Spleen (tissue), 7 donors: ENCODE results near the gene KIF26B.

Experiments
- POLR2AphosphoS5 ChIP-seq, 3 donors: sonication (generic); formaldehyde crosslinking; IDR thresholded peaks; one replicate each; pipeline ENCODE4 v1.5.1; 2017; ENCODE audit warnings: antibody characterized with exemption in 3 of 3
- TF ChIP-seq, protein P1 (sequence below), 11 experiments: fragments of 200-600 bp in 7 of 11; fragments of 450-650 bp in 4 of 11; sonication (generic) in 4 of 11; IDR thresholded peaks in 8 of 11; conservative IDR thresholded peaks in 3 of 11; 1 replicate in 7 of 11; 2 replicates in 4 of 11; pipeline versions ENCODE4 v1.4.0 to v1.8.0; 2016 to 2021; ENCODE audit warnings: antibody characterized with exemption in 11 of 11, inconsistent platforms in 4 of 11, mild to moderate bottlenecking in 1 of 11
- donor health status: DM: no; HTN: no; CAD: no; lungs with moderate emphysema.
- donor health status: DM: no; HTN: no; CAD: no.
- donor health status: DM: no; HTN: no; CAD: no.

GRCh38 chr1:245448975-245449431 lies 294.2 kb downstream of the KIF26B start:
- no peak for TF ChIP-seq POLR2AphosphoS5 (IDR thresholded peaks at IDR 0.05)
- TF ChIP-seq, protein P1, sequence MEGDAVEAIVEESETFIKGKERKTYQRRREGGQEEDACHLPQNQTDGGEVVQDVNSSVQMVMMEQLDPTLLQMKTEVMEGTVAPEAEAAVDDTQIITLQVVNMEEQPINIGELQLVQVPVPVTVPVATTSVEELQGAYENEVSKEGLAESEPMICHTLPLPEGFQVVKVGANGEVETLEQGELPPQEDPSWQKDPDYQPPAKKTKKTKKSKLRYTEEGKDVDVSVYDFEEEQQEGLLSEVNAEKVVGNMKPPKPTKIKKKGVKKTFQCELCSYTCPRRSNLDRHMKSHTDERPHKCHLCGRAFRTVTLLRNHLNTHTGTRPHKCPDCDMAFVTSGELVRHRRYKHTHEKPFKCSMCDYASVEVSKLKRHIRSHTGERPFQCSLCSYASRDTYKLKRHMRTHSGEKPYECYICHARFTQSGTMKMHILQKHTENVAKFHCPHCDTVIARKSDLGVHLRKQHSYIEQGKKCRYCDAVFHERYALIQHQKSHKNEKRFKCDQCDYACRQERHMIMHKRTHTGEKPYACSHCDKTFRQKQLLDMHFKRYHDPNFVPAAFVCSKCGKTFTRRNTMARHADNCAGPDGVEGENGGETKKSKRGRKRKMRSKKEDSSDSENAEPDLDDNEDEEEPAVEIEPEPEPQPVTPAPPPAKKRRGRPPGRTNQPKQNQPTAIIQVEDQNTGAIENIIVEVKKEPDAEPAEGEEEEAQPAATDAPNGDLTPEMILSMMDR (IDR thresholded peaks at IDR 0.05 in 8 of 11, conservative IDR thresholded peaks at IDR 0.05 in 3 of 11): no peak
